Endothelial cell of umbilical vein (primary cell): ENCODE data around the gene RXFP1.

Experiments
- CTCF ChIP-seq, 2 donors: IDR thresholded peaks; 1 replicate in 1 of 2; 2 replicates in 1 of 2; pipeline ENCODE4 v1.5.1; 2011; ENCODE audit warnings: low read length in 2 of 2, mild to moderate bottlenecking in 2 of 2, moderate library complexity in 2 of 2, control low read depth in 1 of 2, inconsistent platforms in 1 of 2, low read depth in 1 of 2; ENCODE audit not compliant: insufficient read depth in 1 of 2; ENCODE audit errors: extremely low read depth in 1 of 2
- EZH2 ChIP-seq: IDR thresholded peaks from 2 replicates; pipeline ENCODE4 v1.6.1; 2012; ENCODE audit warnings: borderline replicate concordance, low read depth, mild to moderate bottlenecking, moderate library complexity, low read length, inconsistent platforms; ENCODE audit not compliant: severe bottlenecking
- FOS ChIP-seq: IDR thresholded peaks from 2 replicates; pipeline ENCODE4 v1.6.1; 2011; ENCODE audit warnings: mild to moderate bottlenecking, low read length, moderate library complexity, borderline replicate concordance; ENCODE audit not compliant: insufficient read depth
- GATA2 ChIP-seq: IDR thresholded peaks from 2 replicates; pipeline ENCODE4 v1.7.0; 2011; ENCODE audit warnings: low read depth, mild to moderate bottlenecking, moderate library complexity, mixed read lengths, low read length; ENCODE audit not compliant: insufficient read length, insufficient read depth
- JUN ChIP-seq: IDR thresholded peaks from 2 replicates; pipeline ENCODE4 v1.6.1; 2011; ENCODE audit warnings: borderline replicate concordance, low read depth; ENCODE audit not compliant: insufficient read length, insufficient read depth
- MAX ChIP-seq: IDR thresholded peaks from 2 replicates; pipeline ENCODE4 v1.6.1; 2011; ENCODE audit not compliant: insufficient read depth, insufficient read length
- MYC ChIP-seq: IDR thresholded peaks from one replicate; pipeline ENCODE4 v1.6.1; 2011; ENCODE audit warnings: mild to moderate bottlenecking, low read depth, low read length
- POLR2A ChIP-seq: IDR thresholded peaks from 2 replicates; pipeline ENCODE4 v1.6.1; 2012; ENCODE audit warnings: low read depth, mild to moderate bottlenecking, control low read depth, low read length
- POLR2AphosphoS5 ChIP-seq: IDR thresholded peaks from 2 replicates; pipeline ENCODE4 v1.6.1; 2012; ENCODE audit warnings: low read depth, mild to moderate bottlenecking, control low read depth, low read length, moderate library complexity; ENCODE audit not compliant: insufficient read depth

GRCh38 chr4:158644760-158645159 is 123.1 kb downstream of the RXFP1 start:
- TF ChIP-seq POLR2AphosphoS5 (no peak), CTCF (IDR thresholded peaks at IDR 0.05; ENCODE audit: extremely low read depth in 1 of 2, insufficient read depth in 1 of 2, low read depth in 1 of 2, low read length in 2 of 2) (no peak), POLR2A (no peak), EZH2 (no peak), MAX (no peak), JUN (no peak), GATA2 (no peak), MYC (no peak), FOS (no peak)
